ENCODE results near the gene CLCN1. TPM values are rescaled to one million over a fixed set of nuclear protein-coding genes. Genes with fewer than 3 reads are reported as not detected.

CLCN1 gene
- polyA plus RNA-seq, 2 of the 4 experiments (the other 2 are of a cell fraction): 0.08 TPM; not detected in 1

GRCh38 chr7:143334244-143334643 lies 18.3 kb downstream of the CLCN1 start:
- ChIA-PET CTCF (interaction anchor here (0.7 to 1.4 kb wide), 4 partner anchors 26 to 156 kb away, joined by 3 to 5 read pairs (median 4); no protein-coding TSS in a partner anchor), POLR2A (no interaction called here)
- TF ChIP-seq MYC (IDR thresholded peaks at IDR 0.05; ENCODE audit: borderline replicate concordance, low read length): no peak
- no peak for TF ChIP-seq FOSL2 (IDR thresholded peaks at IDR 0.05)
- peak; percentile 64 for TF ChIP-seq FOSL2 (CRISPR knock-in tag; IDR thresholded peaks at IDR 0.05)
- no peak for TF ChIP-seq KDM5A (IDR thresholded peaks at IDR 0.05)
- H3K4me3 ChIP-seq: no peak overlapping the region
- no peak for DNase-seq (ENCODE audit: low read depth in 1 of 2, low spot score in 1 of 2)
- H3K4me1 ChIP-seq: peaks cover 31% of the 10 kb centered on the region
- H3K4me2 ChIP-seq: peak overlapping the region; percentile 56
- no peak for ATAC-seq
- WGBS (ENCODE audit: missing lambda C conversion rate): 0% methylated on average over 1 of the region's 1 CpG
- no peak overlapping the region; a peak in 1 of 6 replicates for H3K27ac ChIP-seq
- H3K9me3 ChIP-seq: no peaks in the 10 kb centered on the region
- FAIRE-seq: no peak

- ChIA-PET POLR2A (no interaction called here), CTCF (interaction anchor here (1.0 to 2.9 kb wide), 4 partner anchors 8 to 79 kb away, joined by 3 to 14 read pairs (median 6); no protein-coding TSS in a partner anchor)
- no peak overlapping the region for H3K4me3 ChIP-seq
- ATAC-seq (peak in 1 of 2 experiments; percentile 29; a peak in 1 of 6 replicates), FAIRE-seq (no peak), DNase-seq (ENCODE audit: low read depth in 1 of 2, low spot score in 1 of 2) (no peak)
- WGBS (ENCODE audit: missing lambda C conversion rate): 89% methylated on average over 3 of the region's 3 CpGs
- H3K9me3 ChIP-seq: no peaks in the 10 kb centered on the region
- TF ChIP-seq EHF (CRISPR knock-in tag; IDR thresholded peaks at IDR 0.05): no peak
- TF ChIP-seq CHD2 (IDR thresholded peaks at IDR 0.05; ENCODE audit: low read length, partially characterized antibody): no peak
- no peak for TF ChIP-seq NFE2L2 (conservative IDR thresholded peaks at IDR 0.05; ENCODE audit: low read length)
- no peak for TF ChIP-seq TP53 (CRISPR knock-in tag; IDR thresholded peaks at IDR 0.05)
- TF ChIP-seq FOSL2 (IDR thresholded peaks at IDR 0.05): no peak
- no peak for TF ChIP-seq FOSL2 (CRISPR knock-in tag; IDR thresholded peaks at IDR 0.05)
- TF ChIP-seq CBX8 (IDR thresholded peaks at IDR 0.05): no peak
- TF ChIP-seq MAZ (IDR thresholded peaks at IDR 0.05; ENCODE audit: borderline replicate concordance, low read depth, low read length): no peak
- TF ChIP-seq RARB (CRISPR knock-in tag; IDR thresholded peaks at IDR 0.05): no peak
- no peak overlapping the region for H3K27ac ChIP-seq
- H3K4me1 ChIP-seq: peaks cover 15% of the 10 kb centered on the region
- H3K4me2 ChIP-seq: no peak overlapping the region
These were observed 21.3 kb downstream of the CLCN1 start for GRCh38 chr7:143337216-143337615.

DNA sequence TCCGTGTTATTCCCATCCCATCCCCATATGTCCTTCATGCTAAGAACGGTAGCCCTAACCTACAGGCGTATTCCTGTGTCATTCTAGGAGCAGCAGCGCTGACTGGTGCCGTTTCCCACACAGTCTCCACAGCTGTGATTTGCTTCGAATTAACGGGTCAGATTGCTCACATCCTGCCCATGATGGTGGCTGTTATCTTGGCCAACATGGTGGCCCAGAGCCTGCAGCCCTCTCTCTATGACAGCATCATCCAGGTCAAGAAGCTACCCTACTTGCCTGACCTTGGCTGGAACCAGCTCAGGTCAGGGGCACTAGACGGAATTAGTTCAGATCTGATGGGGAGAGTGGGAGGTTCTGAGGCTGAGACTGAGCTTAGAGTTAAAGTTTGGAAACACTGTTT lies 25.9 kb downstream of the CLCN1 start:
- Histone ChIP-seq H3K4me2 (no peak overlapping the region), H3K9me3 (no peaks in the 10 kb centered on the region), H3K4me1 (no peaks in the 10 kb centered on the region), H3K27ac (no peak overlapping the region), H3K4me3 (no peak overlapping the region)
- 88% methylated on average over 8 of the region's 8 CpGs for WGBS (ENCODE audit: missing lambda C conversion rate)
- no peak for TF ChIP-seq EP300 (IDR thresholded peaks at IDR 0.05)
- TF ChIP-seq SREBF2 (IDR thresholded peaks at IDR 0.05): no peak
- no peak for TF ChIP-seq HES2 (IDR thresholded peaks at IDR 0.05)
- TF ChIP-seq NR3C1 (IDR thresholded peaks at IDR 0.05): no peak
- TF ChIP-seq KDM5A (IDR thresholded peaks at IDR 0.05): no peak
- no peak for TF ChIP-seq EHF (CRISPR knock-in tag; IDR thresholded peaks at IDR 0.05)
- TF ChIP-seq TP53 (CRISPR knock-in tag; IDR thresholded peaks at IDR 0.05): no peak
- no peak for TF ChIP-seq PHF8 (IDR thresholded peaks at IDR 0.05; ENCODE audit: borderline replicate concordance, low read depth)
- no peak for TF ChIP-seq ZFP36 (IDR thresholded peaks at IDR 0.05; ENCODE audit: borderline replicate concordance, partially characterized antibody)
- CTCF ChIA-PET: interaction anchor here (0.7 to 0.9 kb wide), 4 partner anchors 9 to 43 kb away, joined by 3 read pairs; no protein-coding TSS in a partner anchor
- FAIRE-seq (no peak), DNase-seq (ENCODE audit: low read depth in 1 of 2, low spot score in 1 of 2) (no peak), ATAC-seq (no peak)
- POLR2A ChIA-PET: no interaction called here

GRCh38 chr7:143343596-143343995 lies 27.7 kb downstream of the CLCN1 start:
- no peak for DNase-seq (ENCODE audit: low read depth in 1 of 2, low spot score in 1 of 2)
- no peak for FAIRE-seq
- Histone ChIP-seq H3K4me2 (no peak overlapping the region), H3K4me3 (no peak overlapping the region), H3K9me3 (no peaks in the 10 kb centered on the region), H3K27ac (no peak overlapping the region), H3K4me1 (no peaks in the 10 kb centered on the region)
- WGBS (ENCODE audit: missing lambda C conversion rate): 76% methylated on average over 3 of the region's 3 CpGs
- ChIA-PET POLR2A (no interaction called here), CTCF (interaction anchor here (1.0 to 2.2 kb wide), 5 partner anchors 16 to 57 kb away, joined by 3 to 7 read pairs (median 5); partner anchors contain the start of gene CLCN1)
- no peak for TF ChIP-seq HOXB13 (CRISPR knock-in tag; IDR thresholded peaks at IDR 0.05; ENCODE audit: low read depth)
- no peak for TF ChIP-seq BHLHE40 (IDR thresholded peaks at IDR 0.05; ENCODE audit: low read depth, low read length)
- TF ChIP-seq RCOR1 (IDR thresholded peaks at IDR 0.05; ENCODE audit: low read depth, low read length): no peak
- TF ChIP-seq MYC (IDR thresholded peaks at IDR 0.05; ENCODE audit: borderline replicate concordance, low read length): no peak
- no peak for TF ChIP-seq RFX5 (IDR thresholded peaks at IDR 0.05)
- TF ChIP-seq HEYL (CRISPR knock-in tag; IDR thresholded peaks at IDR 0.05): no peak
- no peak for TF ChIP-seq HOXA7 (CRISPR knock-in tag; IDR thresholded peaks at IDR 0.05)
- no peak for TF ChIP-seq PHF8 (IDR thresholded peaks at IDR 0.05; ENCODE audit: borderline replicate concordance, low read depth)
- TF ChIP-seq JUN (IDR thresholded peaks at IDR 0.05): no peak
- TF ChIP-seq GATA3 (IDR thresholded peaks at IDR 0.05; ENCODE audit: borderline replicate concordance): no peak
- TF ChIP-seq EHF (CRISPR knock-in tag; IDR thresholded peaks at IDR 0.05): no peak
- TF ChIP-seq HDAC2 (IDR thresholded peaks at IDR 0.05): no peak
- TF ChIP-seq EP300 (IDR thresholded peaks at IDR 0.05): no peak
- no peak for TF ChIP-seq FOSB (CRISPR knock-in tag; IDR thresholded peaks at IDR 0.05)
- TF ChIP-seq NPAS2 (CRISPR knock-in tag; IDR thresholded peaks at IDR 0.05; ENCODE audit: borderline replicate concordance): no peak
- TF ChIP-seq TFCP2L1 (CRISPR knock-in tag; IDR thresholded peaks at IDR 0.05): no peak
- no peak for TF ChIP-seq RNF2 (IDR thresholded peaks at IDR 0.05; ENCODE audit: borderline replicate concordance, low read depth)
- TF ChIP-seq ELK1 (IDR thresholded peaks at IDR 0.05; ENCODE audit: low read depth, low read length): no peak
- no peak for TF ChIP-seq MAZ (IDR thresholded peaks at IDR 0.05; ENCODE audit: borderline replicate concordance, low read depth, low read length)
- TF ChIP-seq, protein P1, sequence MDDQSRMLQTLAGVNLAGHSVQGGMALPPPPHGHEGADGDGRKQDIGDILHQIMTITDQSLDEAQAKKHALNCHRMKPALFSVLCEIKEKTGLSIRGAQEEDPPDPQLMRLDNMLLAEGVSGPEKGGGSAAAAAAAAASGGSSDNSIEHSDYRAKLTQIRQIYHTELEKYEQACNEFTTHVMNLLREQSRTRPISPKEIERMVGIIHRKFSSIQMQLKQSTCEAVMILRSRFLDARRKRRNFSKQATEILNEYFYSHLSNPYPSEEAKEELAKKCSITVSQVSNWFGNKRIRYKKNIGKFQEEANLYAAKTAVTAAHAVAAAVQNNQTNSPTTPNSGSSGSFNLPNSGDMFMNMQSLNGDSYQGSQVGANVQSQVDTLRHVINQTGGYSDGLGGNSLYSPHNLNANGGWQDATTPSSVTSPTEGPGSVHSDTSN (IDR thresholded peaks at IDR 0.05): no peak
- ATAC-seq: no peak
